Prostate gland (tissue), 2 donors: ENCODE results near the gene KRT78. TPM values are rescaled to one million over a fixed set of nuclear protein-coding genes. Genes with fewer than 3 reads are reported as not detected.

Source experiments
- DNase-seq: peaks from one replicate; pipeline ENCODE4 v3.0.0-alpha.2; 2019; ENCODE audit warnings: low spot score
- H3K27ac ChIP-seq, 2 donors: fragments of 200-600 bp; sonication (generic); 2 replicates each; pipeline ENCODE4 v1.5.1; 2017 to 2019
- H3K27me3 ChIP-seq: fragments of 200-600 bp; sonication (generic); replicated peaks from 2 replicates; pipeline ENCODE4 v1.5.1; 2019; ENCODE audit not compliant: insufficient read depth
- H3K36me3 ChIP-seq, 2 donors: fragments of 200-600 bp; sonication (generic); 1 replicate in 1 of 2; 2 replicates in 1 of 2; pipeline versions ENCODE4 v1.5.1 to v1.8.1; 2017 to 2019
- H3K4me1 ChIP-seq: fragments of 200-600 bp; sonication (generic); replicated peaks from 2 replicates; pipeline ENCODE4 v1.5.1; 2019
- H3K4me3 ChIP-seq, 2 donors: fragments of 200-600 bp; sonication (generic); 2 replicates each; pipeline ENCODE4 v1.5.1; 2017 to 2019
- H3K9me3 ChIP-seq: fragments of 200-600 bp; sonication (generic); 2 replicates; pipeline ENCODE4 v1.5.1; 2017
- POLR2A ChIP-seq: fragments of 450-650 bp; IDR thresholded peaks from one replicate; pipeline ENCODE4 v1.6.1; 2016; ENCODE audit warnings: antibody characterized with exemption, mild to moderate bottlenecking
- POLR2AphosphoS5 ChIP-seq: sonication (generic); formaldehyde crosslinking; IDR thresholded peaks from one replicate; pipeline ENCODE4 v1.6.1; 2017; ENCODE audit warnings: antibody characterized with exemption
- WGBS: methylation state at CpG from one replicate; pipeline ENCODE4 v1.1.5; 2018; 5-methylcytosine and 5-hydroxymethylcytosine counted together
- intact Hi-C: fragments of 100-400 bp; cut with DNase I; formaldehyde crosslinking; loops from one replicate; pipeline ENCODE4 v1.14.2; 2022
- total RNA-seq, 2 donors: library from RNA; depleted of rRNA; stranded (reverse); fragments of >200 nt; gene quantifications; one replicate each; pipeline ENCODE4 v1.1.0, GENCODE V29; 2016
- TF ChIP-seq, protein P1 (sequence below), 4 experiments: fragments of 200-600 bp in 2 of 4; fragments of 450-650 bp in 2 of 4; sonication (generic) in 2 of 4; IDR thresholded peaks; 1 replicate in 3 of 4; 2 replicates in 1 of 4; pipeline ENCODE4 v1.5.1; 2016 to 2019; ENCODE audit warnings: antibody characterized with exemption in 4 of 4, mild to moderate bottlenecking in 2 of 4, moderate library complexity in 2 of 4

KRT78 gene
- total RNA-seq, 2 donors from 2014 or later: 1.0 TPM; not detected in 1

GRCh38 chr12:52827499-52828090 is 21.2 kb downstream of the KRT78 start:
- no peak for DNase-seq
- Histone ChIP-seq H3K4me3 (no peak overlapping the region), H3K9me3 (no peaks in the 10 kb centered on the region), H3K4me1 (no peaks in the 10 kb centered on the region), H3K27me3 (peaks cover 6% of the 10 kb centered on the region), H3K27ac (no peak overlapping the region), H3K36me3 (no peaks in the 10 kb centered on the region)
- 93% methylated on average over 6 of the region's 6 CpGs for WGBS
- TF ChIP-seq POLR2AphosphoS5 (no peak), POLR2A (no peak)
- TF ChIP-seq, protein P1, sequence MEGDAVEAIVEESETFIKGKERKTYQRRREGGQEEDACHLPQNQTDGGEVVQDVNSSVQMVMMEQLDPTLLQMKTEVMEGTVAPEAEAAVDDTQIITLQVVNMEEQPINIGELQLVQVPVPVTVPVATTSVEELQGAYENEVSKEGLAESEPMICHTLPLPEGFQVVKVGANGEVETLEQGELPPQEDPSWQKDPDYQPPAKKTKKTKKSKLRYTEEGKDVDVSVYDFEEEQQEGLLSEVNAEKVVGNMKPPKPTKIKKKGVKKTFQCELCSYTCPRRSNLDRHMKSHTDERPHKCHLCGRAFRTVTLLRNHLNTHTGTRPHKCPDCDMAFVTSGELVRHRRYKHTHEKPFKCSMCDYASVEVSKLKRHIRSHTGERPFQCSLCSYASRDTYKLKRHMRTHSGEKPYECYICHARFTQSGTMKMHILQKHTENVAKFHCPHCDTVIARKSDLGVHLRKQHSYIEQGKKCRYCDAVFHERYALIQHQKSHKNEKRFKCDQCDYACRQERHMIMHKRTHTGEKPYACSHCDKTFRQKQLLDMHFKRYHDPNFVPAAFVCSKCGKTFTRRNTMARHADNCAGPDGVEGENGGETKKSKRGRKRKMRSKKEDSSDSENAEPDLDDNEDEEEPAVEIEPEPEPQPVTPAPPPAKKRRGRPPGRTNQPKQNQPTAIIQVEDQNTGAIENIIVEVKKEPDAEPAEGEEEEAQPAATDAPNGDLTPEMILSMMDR (IDR thresholded peaks at IDR 0.05): no peak
- intact Hi-C loops: no loop called here

GRCh38 chr12:52826611-52827498 is 21.9 kb downstream of the KRT78 start:
- H3K36me3 ChIP-seq: no peaks in the 10 kb centered on the region

DNA sequence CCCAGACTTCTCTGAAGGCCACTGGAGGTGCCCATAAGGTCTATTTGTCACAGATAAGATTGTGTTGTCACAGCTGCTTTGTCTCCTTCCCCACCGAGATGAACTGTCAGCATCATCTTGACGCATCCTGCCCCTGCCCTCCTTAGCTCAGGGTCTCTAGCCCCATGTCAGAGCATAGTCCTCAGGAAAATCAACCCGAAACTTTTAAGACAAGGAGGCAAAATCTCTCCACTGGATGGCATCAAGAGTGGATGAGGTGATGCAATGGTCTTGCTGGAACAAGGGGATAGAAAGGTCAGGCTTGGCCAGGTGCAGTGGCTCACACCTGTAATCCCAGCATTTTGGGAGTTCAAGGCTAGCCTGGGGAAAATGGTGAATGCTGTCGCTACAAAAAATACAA is 22.8 kb downstream of the KRT78 start:
- no peak overlapping the region for H3K4me3 ChIP-seq
- no peaks in the 10 kb centered on the region for H3K4me1 ChIP-seq
- no peak for DNase-seq
- 86% methylated on average over 4 of the region's 4 CpGs for WGBS
- no peaks in the 10 kb centered on the region for H3K36me3 ChIP-seq
- H3K9me3 ChIP-seq: no peaks in the 10 kb centered on the region
- no peak overlapping the region for H3K27ac ChIP-seq
- peaks cover 8% of the 10 kb centered on the region for H3K27me3 ChIP-seq
- intact Hi-C loops: no loop called here
- TF ChIP-seq, protein P1 (IDR thresholded peaks at IDR 0.05): no peak
- TF ChIP-seq POLR2A (no peak), POLR2AphosphoS5 (no peak)

More at GRCh38 chr12:52826611-52827498, 21.9 kb downstream of the KRT78 start:
- Histone ChIP-seq H3K4me1 (no peaks in the 10 kb centered on the region), H3K27me3 (peaks cover 6% of the 10 kb centered on the region), H3K9me3 (no peaks in the 10 kb centered on the region), H3K4me3 (no peak overlapping the region), H3K27ac (no peak overlapping the region)
- DNase-seq: no peak
- intact Hi-C loops: no loop called here
- 91% methylated on average over 11 of the region's 11 CpGs for WGBS
- TF ChIP-seq POLR2AphosphoS5: no peak
- TF ChIP-seq POLR2A: no peak
- TF ChIP-seq, protein P1 (IDR thresholded peaks at IDR 0.05): no peak

DNA sequence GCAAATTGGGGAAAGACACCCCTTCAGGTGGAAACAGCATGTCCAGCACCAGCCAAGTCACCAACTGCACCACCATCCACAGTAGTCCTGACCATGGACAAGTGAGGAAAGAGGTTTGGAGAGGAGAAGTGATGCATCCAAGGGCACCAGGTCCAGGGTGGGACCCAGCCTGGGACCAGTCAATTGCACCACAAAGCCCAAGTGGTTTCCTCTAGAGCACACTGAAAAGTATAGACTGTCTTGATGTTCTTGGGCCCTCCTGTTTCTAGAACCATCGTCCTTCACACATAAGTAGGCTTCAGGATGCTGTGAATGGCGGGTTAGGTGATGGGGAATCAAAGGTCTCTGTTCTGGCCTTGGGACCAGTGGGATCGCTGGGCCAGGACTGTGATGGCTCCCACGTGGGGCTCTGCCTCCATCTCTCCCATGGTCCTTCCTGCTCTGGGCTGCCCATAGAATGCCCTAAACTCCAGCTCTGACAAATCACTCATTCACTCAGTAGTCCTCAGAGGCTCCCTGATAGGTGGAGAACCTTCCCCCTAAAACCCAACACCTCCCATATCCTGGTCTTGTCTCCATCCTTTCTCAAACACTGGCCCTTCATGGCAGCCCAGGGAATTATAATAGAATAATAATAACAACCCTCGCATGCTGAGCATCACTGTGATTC is 23.9 kb downstream of the KRT78 start:
- Histone ChIP-seq H3K4me1 (no peaks in the 10 kb centered on the region), H3K27me3 (peaks cover 11% of the 10 kb centered on the region), H3K4me3 (no peak overlapping the region), H3K9me3 (no peaks in the 10 kb centered on the region), H3K27ac (no peak overlapping the region), H3K36me3 (no peaks in the 10 kb centered on the region)
- WGBS: 88% methylated on average over 5 of the region's 5 CpGs
- intact Hi-C loops: no loop called here
- TF ChIP-seq POLR2A (no peak), POLR2AphosphoS5 (no peak)
- TF ChIP-seq, protein P1 (IDR thresholded peaks at IDR 0.05): no peak
- no peak for DNase-seq
